GM12892 (cell line): ENCODE measurements around the gene MTG2.

Source experiments
- POLR2A ChIP-seq: IDR thresholded peaks from 2 replicates; pipeline ENCODE4 v1.6.1; 2011; ENCODE audit warnings: low read depth, low read length, control low read depth
- POLR2AphosphoS5 ChIP-seq: IDR thresholded peaks from 2 replicates; pipeline ENCODE4 v1.6.1; 2011; ENCODE audit warnings: low read depth, low read length, control low read depth
- TAF1 ChIP-seq: IDR thresholded peaks from 2 replicates; pipeline ENCODE4 v1.6.1; 2011; ENCODE audit warnings: low read depth, mild to moderate bottlenecking, control low read depth, low read length, borderline replicate concordance

- no peak for TF ChIP-seq POLR2A
- no peak for TF ChIP-seq POLR2AphosphoS5
- no peak for TF ChIP-seq TAF1
These were observed 59.3 kb downstream of the MTG2 start for GRCh38 chr20:62242176-62242575.
